IPS DF 19.7 (cell line): ENCODE measurements around the gene PRDM12.

Experiments
- DNase-seq: peaks from one replicate; pipeline ENCODE4 v3.0.0-alpha.2; 2013; ENCODE audit warnings: low read depth, low spot score

The PRDM12 gene

GRCh38 chr9:130720762-130721161 lies 56.4 kb downstream of the PRDM12 start:
- DNase-seq = no peak

GRCh38 chr9:130728721-130729120 lies 64.3 kb downstream of the PRDM12 start:
- DNase-seq = no peak

GRCh38 chr9:130729145-130729544 lies 64.8 kb downstream of the PRDM12 start:
- no peak for DNase-seq

- no peak for DNase-seq
These were observed 67.0 kb downstream of the PRDM12 start for GRCh38 chr9:130731355-130731754.

GRCh38 chr9:130732136-130732535 lies 67.7 kb downstream of the PRDM12 start:
- no peak for DNase-seq
